HepG2 (cell line): ENCODE measurements around the gene PRR14. TPM values are rescaled to one million over a fixed set of nuclear protein-coding genes. Genes with fewer than 3 reads are reported as not detected.

ENCODE experiments used
- CHD4 ChIP-seq: fragments of 200-600 bp; sonication (generic); IDR thresholded peaks from 2 replicates; pipeline ENCODE4 v1.7.0; 2017; ENCODE audit warnings: mild to moderate bottlenecking, low read length, borderline replicate concordance
- HIVEP1 ChIP-seq: sonication (generic); formaldehyde crosslinking; IDR thresholded peaks from 2 replicates; pipeline ENCODE4 v1.4.0; 2020; ENCODE audit warnings: mild to moderate bottlenecking, missing genetic modification reagents
- HNRNPLL ChIP-seq: fragments of 200-400 bp; formaldehyde crosslinking; IDR thresholded peaks from 2 replicates; pipeline ENCODE4 v1.6.1; 2017; ENCODE audit warnings: mild to moderate bottlenecking, low read depth, low read length; ENCODE audit not compliant: poor library complexity, severe bottlenecking
- ISX ChIP-seq: sonication (generic); formaldehyde crosslinking; conservative IDR thresholded peaks from 2 replicates; pipeline ENCODE4 v1.5.0; 2020; ENCODE audit warnings: missing genetic modification reagents
- KDM4B ChIP-seq: sonication (generic); formaldehyde crosslinking; IDR thresholded peaks from 2 replicates; pipeline ENCODE4 v1.4.0; 2020; ENCODE audit warnings: missing genetic modification reagents
- KLF12 ChIP-seq: sonication (generic); formaldehyde crosslinking; IDR thresholded peaks from 2 replicates; pipeline ENCODE4 v1.4.0; 2020; ENCODE audit warnings: missing genetic modification reagents, borderline replicate concordance
- NFRKB ChIP-seq: fragments of 450-650 bp; IDR thresholded peaks from 2 replicates; pipeline ENCODE4 v1.6.1; 2017
- NPAS2 ChIP-seq: sonication (generic); formaldehyde crosslinking; IDR thresholded peaks from 2 replicates; pipeline ENCODE4 v1.8.0; 2022; ENCODE audit warnings: mild to moderate bottlenecking, missing genetic modification reagents, borderline replicate concordance
- SMYD3 ChIP-seq: sonication (generic); formaldehyde crosslinking; IDR thresholded peaks from 2 replicates; pipeline ENCODE4 v1.8.1; 2023; ENCODE audit warnings: mild to moderate bottlenecking, missing genetic modification reagents
- SP2 ChIP-seq: sonication (generic); formaldehyde crosslinking; IDR thresholded peaks from 2 replicates; pipeline ENCODE4 v1.5.1; 2020; ENCODE audit warnings: mild to moderate bottlenecking, missing genetic modification reagents
- STAG1 ChIP-seq: sonication (generic); formaldehyde crosslinking; IDR thresholded peaks from 2 replicates; pipeline ENCODE4 v1.4.0; 2020; ENCODE audit warnings: missing genetic modification reagents
- TOE1 ChIP-seq: sonication (generic); formaldehyde crosslinking; IDR thresholded peaks from 2 replicates; pipeline ENCODE4 v1.4.0; 2020; ENCODE audit warnings: mild to moderate bottlenecking, missing genetic modification reagents
- ZFP41 ChIP-seq: sonication (generic); formaldehyde crosslinking; IDR thresholded peaks from 2 replicates; pipeline ENCODE4 v1.4.0; 2020; ENCODE audit warnings: mild to moderate bottlenecking, missing genetic modification reagents, borderline replicate concordance
- ZMYM2 ChIP-seq: sonication (generic); formaldehyde crosslinking; IDR thresholded peaks from 2 replicates; pipeline ENCODE4 v1.8.0; 2022; ENCODE audit warnings: mild to moderate bottlenecking, missing genetic modification reagents
- ZNF136 ChIP-seq: sonication (generic); formaldehyde crosslinking; IDR thresholded peaks from 2 replicates; pipeline ENCODE4 v1.8.1; 2022; ENCODE audit warnings: low read depth, mild to moderate bottlenecking, moderate library complexity, missing genetic modification reagents
- ZNF296 ChIP-seq: sonication (generic); formaldehyde crosslinking; conservative IDR thresholded peaks from 2 replicates; pipeline ENCODE4 v1.5.0; 2020; ENCODE audit warnings: mild to moderate bottlenecking, missing genetic modification reagents
- ZNF460 ChIP-seq: sonication (generic); formaldehyde crosslinking; IDR thresholded peaks from 2 replicates; pipeline ENCODE4 v1.5.1; 2020; ENCODE audit warnings: missing genetic modification reagents, mild to moderate bottlenecking, borderline replicate concordance
- ZNF510 ChIP-seq: sonication (generic); formaldehyde crosslinking; IDR thresholded peaks from 2 replicates; pipeline ENCODE4 v1.4.0; 2020; ENCODE audit warnings: low read depth, mild to moderate bottlenecking, missing genetic modification reagents
- ZNF569 ChIP-seq: sonication (generic); formaldehyde crosslinking; IDR thresholded peaks from 2 replicates; pipeline ENCODE4 v1.5.0; 2020; ENCODE audit warnings: mild to moderate bottlenecking, missing genetic modification reagents, moderate library complexity, borderline replicate concordance
- ZNF746 ChIP-seq: sonication (generic); formaldehyde crosslinking; IDR thresholded peaks from 2 replicates; pipeline ENCODE4 v1.8.0; 2022; ENCODE audit warnings: mild to moderate bottlenecking, missing genetic modification reagents
- polyA plus RNA-seq, 8 experiments: library from polyadenylated mRNA; depleted of rRNA in 3 of 8; stranded (reverse) in 7 of 8; unstranded in 1 of 8; fragments of >200 nt; fragmentation: Illumina TruSeq in 4 of 8; extraction: Trizol in 4 of 8; gene quantifications; 2 replicates each; pipeline versions ENCODE4 v1.2.1 to v1.2.3, GENCODE V29; 2011 to 2016; ENCODE audit warnings: low read depth in 4 of 8, missing spikeins in 1 of 8, mixed read lengths in 1 of 8; ENCODE audit not compliant: insufficient read depth in 1 of 8
- total RNA-seq, 5 experiments: library from RNA; depleted of rRNA; stranded (reverse); fragments of >200 nt; fragmentation: Illumina TruSeq; extraction: Trizol; gene quantifications; 2 replicates each; pipeline ENCODE4 v1.2.3, GENCODE V29; 2016; ENCODE audit warnings: low read depth in 1 of 5
- TF ChIP-seq, protein P1 (sequence below): sonication (generic); formaldehyde crosslinking; IDR thresholded peaks from 2 replicates; pipeline ENCODE4 v1.5.0; 2020; ENCODE audit warnings: missing genetic modification reagents, mild to moderate bottlenecking, borderline replicate concordance
- TF ChIP-seq, protein P2 (sequence below): sonication (generic); formaldehyde crosslinking; IDR thresholded peaks from 2 replicates; pipeline ENCODE4 v1.4.0; 2020; ENCODE audit warnings: missing genetic modification reagents
- TF ChIP-seq, protein P3 (sequence below): sonication (generic); formaldehyde crosslinking; IDR thresholded peaks from 2 replicates; pipeline ENCODE4 v1.4.0; 2020; ENCODE audit warnings: missing genetic modification reagents, mild to moderate bottlenecking, borderline replicate concordance
- TF ChIP-seq, protein P4 (sequence below): sonication (generic); formaldehyde crosslinking; IDR thresholded peaks from 2 replicates; pipeline ENCODE4 v1.5.0; 2020; ENCODE audit warnings: mild to moderate bottlenecking, missing genetic modification reagents

Gene PRR14
- total and polyA plus RNA-seq, 2 of the 13 experiments (the other 11 are each of a cell fraction or from before 2014, with no cell fraction given): 8.4 to 11.0 TPM

DNA sequence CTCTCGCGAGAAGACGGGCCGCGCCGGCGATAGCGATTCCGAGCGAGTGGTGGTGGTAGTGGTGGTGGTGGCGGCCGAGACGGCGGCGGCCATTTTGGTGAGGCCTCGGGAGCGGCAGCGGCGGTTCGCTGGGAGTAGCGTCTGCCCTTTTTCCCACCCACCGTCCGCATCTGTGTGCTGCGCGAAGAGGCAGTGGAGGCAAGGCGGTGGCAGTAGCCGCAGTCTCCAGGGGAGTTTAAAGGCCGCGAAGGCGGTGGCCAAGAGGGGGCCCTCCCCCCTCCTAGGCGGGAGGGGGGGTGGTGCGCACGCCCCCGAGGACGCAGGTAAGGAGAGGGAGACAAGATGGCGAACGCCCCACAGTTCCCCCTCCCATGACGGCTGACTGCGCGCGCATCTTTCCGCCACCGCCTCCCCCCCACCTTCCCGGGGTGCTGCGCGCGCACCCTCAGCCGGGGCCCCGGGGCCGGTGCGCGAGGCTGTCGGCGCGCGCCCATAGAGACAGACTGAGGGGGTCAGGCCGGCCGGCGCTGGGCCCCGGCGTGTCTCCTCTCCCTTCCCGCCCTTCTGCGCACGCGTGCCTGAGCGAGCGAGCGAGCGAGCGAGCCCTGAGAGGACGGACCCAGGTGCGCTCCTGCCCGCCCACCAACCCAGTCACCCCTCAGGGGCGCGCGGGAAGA is 47.5 kb downstream of the PRR14 start (continued):
- TF ChIP-seq STAG1 (0 out of 2 replicates have a peak, but pooled peaks have one; percentile 7), SP2 (CRISPR knock-in tag) (peak; percentile 52; the same call in 1 of the 2 replicates), ZNF460 (no peak; the same call in 1 of the 2 replicates), ZNF296 (CRISPR knock-in tag) (no peak), SMYD3 (CRISPR knock-in tag) (0 out of 2 replicates have a peak, but pooled peaks have one; percentile 57), ISX (CRISPR knock-in tag) (0 out of 2 replicates have a peak, but pooled peaks have one; percentile 27), KDM4B (CRISPR knock-in tag) (peak; percentile 91), HNRNPLL (peak; percentile 71), TOE1 (CRISPR knock-in tag) (0 out of 2 replicates have a peak, but pooled peaks have one; percentile 6), ZNF569 (CRISPR knock-in tag) (0 out of 2 replicates have a peak, but pooled peaks have one; percentile 83), NPAS2 (no peak), HIVEP1 (CRISPR knock-in tag) (peak; percentile 87; the same call in 1 of the 2 replicates), ZFP41 (CRISPR knock-in tag) (no peak; the same call in 1 of the 2 replicates), ZNF510 (CRISPR knock-in tag) (no peak), NFRKB (peak; percentile 100), ZMYM2 (CRISPR knock-in tag) (no peak), KLF12 (CRISPR knock-in tag) (no peak), ZNF746 (CRISPR knock-in tag) (peak; percentile 97), ZNF136 (peak; percentile 59), CHD4 (no peak)
- TF ChIP-seq, protein P1, sequence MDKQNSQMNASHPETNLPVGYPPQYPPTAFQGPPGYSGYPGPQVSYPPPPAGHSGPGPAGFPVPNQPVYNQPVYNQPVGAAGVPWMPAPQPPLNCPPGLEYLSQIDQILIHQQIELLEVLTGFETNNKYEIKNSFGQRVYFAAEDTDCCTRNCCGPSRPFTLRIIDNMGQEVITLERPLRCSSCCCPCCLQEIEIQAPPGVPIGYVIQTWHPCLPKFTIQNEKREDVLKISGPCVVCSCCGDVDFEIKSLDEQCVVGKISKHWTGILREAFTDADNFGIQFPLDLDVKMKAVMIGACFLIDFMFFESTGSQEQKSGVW (CRISPR knock-in tag): no peak
- TF ChIP-seq, protein P2, sequence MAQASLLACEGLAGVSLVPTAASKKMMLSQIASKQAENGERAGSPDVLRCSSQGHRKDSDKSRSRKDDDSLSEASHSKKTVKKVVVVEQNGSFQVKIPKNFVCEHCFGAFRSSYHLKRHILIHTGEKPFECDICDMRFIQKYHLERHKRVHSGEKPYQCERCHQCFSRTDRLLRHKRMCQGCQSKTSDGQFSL (CRISPR knock-in tag): peak; percentile 99
- TF ChIP-seq, protein P3, sequence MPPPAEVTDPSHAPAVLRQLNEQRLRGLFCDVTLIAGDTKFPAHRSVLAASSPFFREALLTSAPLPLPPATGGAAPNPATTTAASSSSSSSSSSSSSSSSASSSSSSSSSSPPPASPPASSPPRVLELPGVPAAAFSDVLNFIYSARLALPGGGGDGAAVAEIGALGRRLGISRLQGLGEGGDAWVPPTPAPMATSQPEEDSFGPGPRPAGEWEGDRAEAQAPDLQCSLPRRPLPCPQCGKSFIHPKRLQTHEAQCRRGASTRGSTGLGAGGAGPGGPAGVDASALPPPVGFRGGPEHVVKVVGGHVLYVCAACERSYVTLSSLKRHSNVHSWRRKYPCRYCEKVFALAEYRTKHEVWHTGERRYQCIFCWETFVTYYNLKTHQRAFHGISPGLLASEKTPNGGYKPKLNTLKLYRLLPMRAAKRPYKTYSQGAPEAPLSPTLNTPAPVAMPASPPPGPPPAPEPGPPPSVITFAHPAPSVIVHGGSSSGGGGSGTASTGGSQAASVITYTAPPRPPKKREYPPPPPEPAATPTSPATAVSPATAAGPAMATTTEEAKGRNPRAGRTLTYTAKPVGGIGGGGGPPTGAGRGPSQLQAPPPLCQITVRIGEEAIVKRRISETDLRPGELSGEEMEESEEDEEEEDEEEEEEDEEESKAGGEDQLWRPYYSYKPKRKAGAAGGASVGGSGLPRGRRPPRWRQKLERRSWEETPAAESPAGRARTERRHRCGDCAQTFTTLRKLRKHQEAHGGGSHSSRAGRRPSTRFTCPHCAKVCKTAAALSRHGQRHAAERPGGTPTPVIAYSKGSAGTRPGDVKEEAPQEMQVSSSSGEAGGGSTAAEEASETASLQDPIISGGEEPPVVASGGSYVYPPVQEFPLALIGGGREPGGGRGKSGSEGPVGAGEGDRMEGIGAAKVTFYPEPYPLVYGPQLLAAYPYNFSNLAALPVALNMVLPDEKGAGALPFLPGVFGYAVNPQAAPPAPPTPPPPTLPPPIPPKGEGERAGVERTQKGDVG (CRISPR knock-in tag): 0 out of 2 replicates have a peak, but pooled peaks have one; percentile 25
- TF ChIP-seq, protein P4, sequence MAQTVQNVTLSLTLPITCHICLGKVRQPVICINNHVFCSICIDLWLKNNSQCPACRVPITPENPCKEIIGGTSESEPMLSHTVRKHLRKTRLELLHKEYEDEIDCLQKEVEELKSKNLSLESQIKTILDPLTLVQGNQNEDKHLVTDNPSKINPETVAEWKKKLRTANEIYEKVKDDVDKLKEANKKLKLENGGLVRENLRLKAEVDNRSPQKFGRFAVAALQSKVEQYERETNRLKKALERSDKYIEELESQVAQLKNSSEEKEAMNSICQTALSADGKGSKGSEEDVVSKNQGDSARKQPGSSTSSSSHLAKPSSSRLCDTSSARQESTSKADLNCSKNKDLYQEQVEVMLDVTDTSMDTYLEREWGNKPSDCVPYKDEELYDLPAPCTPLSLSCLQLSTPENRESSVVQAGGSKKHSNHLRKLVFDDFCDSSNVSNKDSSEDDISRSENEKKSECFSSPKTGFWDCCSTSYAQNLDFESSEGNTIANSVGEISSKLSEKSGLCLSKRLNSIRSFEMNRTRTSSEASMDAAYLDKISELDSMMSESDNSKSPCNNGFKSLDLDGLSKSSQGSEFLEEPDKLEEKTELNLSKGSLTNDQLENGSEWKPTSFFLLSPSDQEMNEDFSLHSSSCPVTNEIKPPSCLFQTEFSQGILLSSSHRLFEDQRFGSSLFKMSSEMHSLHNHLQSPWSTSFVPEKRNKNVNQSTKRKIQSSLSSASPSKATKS: no peak; the same call in 1 of the 2 replicates
